Measurements from ENCODE around the gene SSBP2.
"Not testable (repeated sequence)": the region's sequence is repeated elsewhere in the genome, so short reads cannot be mapped to it uniquely, and the experiment has no call there.

Gene SSBP2

GRCh38 chr5:81665795-81666194 is 85.1 kb downstream of the SSBP2 start:
- no peak for DNase-seq (ENCODE audit: low read depth in 2 of 2)

GRCh38 chr5:81660624-81661023 is 90.3 kb downstream of the SSBP2 start:
- not testable (repeated sequence) for DNase-seq (ENCODE audit: low read depth in 2 of 2)

GRCh38 chr5:81657386-81657785 is 93.5 kb downstream of the SSBP2 start:
- DNase-seq (ENCODE audit: low read depth in 2 of 2), result no peak

- DNase-seq (ENCODE audit: low read depth in 2 of 2), result no peak
These were observed 94.1 kb downstream of the SSBP2 start for GRCh38 chr5:81656783-81657182.

GRCh38 chr5:81650987-81651386 is 99.9 kb downstream of the SSBP2 start:
- no peak for DNase-seq (ENCODE audit: low read depth in 2 of 2)

- DNase-seq (ENCODE audit: low read depth in 2 of 2), result no peak
These were observed 104.4 kb downstream of the SSBP2 start for GRCh38 chr5:81646469-81646995.

GRCh38 chr5:81642210-81642609 is 108.7 kb downstream of the SSBP2 start:
- no peak for DNase-seq (ENCODE audit: low read depth in 2 of 2)

- no peak for DNase-seq (ENCODE audit: low read depth in 2 of 2)
These were observed 111.3 kb downstream of the SSBP2 start for GRCh38 chr5:81639556-81639955.

GRCh38 chr5:81638471-81638870 is 112.4 kb downstream of the SSBP2 start:
- DNase-seq (ENCODE audit: low read depth in 2 of 2), result no peak

GRCh38 chr5:81633891-81634290 is 117.0 kb downstream of the SSBP2 start:
- no peak for DNase-seq (ENCODE audit: low read depth in 2 of 2)

GRCh38 chr5:81633471-81633870 is 117.4 kb downstream of the SSBP2 start:
- no peak for DNase-seq (ENCODE audit: low read depth in 2 of 2)

- no peak for DNase-seq (ENCODE audit: low read depth in 2 of 2)
These were observed 118.2 kb downstream of the SSBP2 start for GRCh38 chr5:81632679-81633078.

GRCh38 chr5:81631621-81632020 is 119.3 kb downstream of the SSBP2 start:
- no peak for DNase-seq (ENCODE audit: low read depth in 2 of 2)

- DNase-seq (ENCODE audit: low read depth in 2 of 2), result no peak
These were observed 119.8 kb downstream of the SSBP2 start for GRCh38 chr5:81631124-81631523.

- DNase-seq (ENCODE audit: low read depth in 2 of 2), result no peak
These were observed 120.2 kb downstream of the SSBP2 start for GRCh38 chr5:81630684-81631083.

- DNase-seq (ENCODE audit: low read depth in 2 of 2), result no peak
These were observed 120.9 kb downstream of the SSBP2 start for GRCh38 chr5:81629986-81630385.

- DNase-seq (ENCODE audit: low read depth in 2 of 2), result not testable (repeated sequence)
These were observed 122.8 kb downstream of the SSBP2 start for GRCh38 chr5:81628061-81628460.

GRCh38 chr5:81626524-81626923 is 124.4 kb downstream of the SSBP2 start:
- no peak for DNase-seq (ENCODE audit: low read depth in 2 of 2)

GRCh38 chr5:81609810-81610375 is 141.0 kb downstream of the SSBP2 start:
- no peak for DNase-seq (ENCODE audit: low read depth in 2 of 2)

- DNase-seq (ENCODE audit: low read depth in 2 of 2), result no peak
These were observed 141.9 kb downstream of the SSBP2 start for GRCh38 chr5:81608976-81609375.

GRCh38 chr5:81607693-81608092 is 143.2 kb downstream of the SSBP2 start:
- no peak for DNase-seq (ENCODE audit: low read depth in 2 of 2)

- no peak for DNase-seq (ENCODE audit: low read depth in 2 of 2)
These were observed 144.7 kb downstream of the SSBP2 start for GRCh38 chr5:81606150-81606549.

GRCh38 chr5:81605299-81605698 is 145.6 kb downstream of the SSBP2 start:
- DNase-seq (ENCODE audit: low read depth in 2 of 2), result no peak

GRCh38 chr5:81604193-81604592 is 146.7 kb downstream of the SSBP2 start:
- DNase-seq (ENCODE audit: low read depth in 2 of 2), result no peak

Measured in stimulated activated CD8-positive, alpha-beta memory T cell treated with anti-CD3 and anti-CD28 coated beads, Interleukin-2, amount 100 ng/mL, for 1 hour (primary cell).